Measurements from ENCODE around the gene SECISBP2. TPM values are rescaled to one million over a fixed set of nuclear protein-coding genes. Genes with fewer than 3 reads are reported as not detected.
"Not testable (repeated sequence)": the region's sequence is repeated elsewhere in the genome, so short reads cannot be mapped to it uniquely, and the experiment has no call there.

The SECISBP2 gene
- total RNA-seq = 21.2 TPM
- long read RNA-seq, partial matches to known transcripts = 17 of 29 reads
- long read RNA-seq, other reads (novel, unspliced or antisense) = 8 of 29 reads

GRCh38 chr9:89318123-89319014, at the start of gene SECISBP2:
SECISBP2 (plus strand) TSS chr9:89318500; CDS start chr9:89318577, 77 bp downstream.
- DNase-seq (ENCODE audit: low spot score) = peak; percentile 97
- intact Hi-C loops (cut with DNase I) = loop anchor here (2.0 kb wide), 1 partner anchor 230 kb away; no protein-coding TSS in a partner anchor

- intact Hi-C loops (cut with DNase I) = no loop called here
- no peak for DNase-seq (ENCODE audit: low spot score)
Observed at GRCh38 chr9:89273528-89274279, 44.6 kb upstream of the SECISBP2 start.

GRCh38 chr9:89274838-89275237, 43.5 kb upstream of the SECISBP2 start:
- no peak for DNase-seq (ENCODE audit: low spot score)
- intact Hi-C loops (cut with DNase I) = no loop called here

GRCh38 chr9:89276040-89276439, 42.3 kb upstream of the SECISBP2 start:
- intact Hi-C loops (cut with DNase I); DNase-seq (ENCODE audit: low spot score): not testable (repeated sequence)

- DNase-seq (ENCODE audit: low spot score) = no peak
- intact Hi-C loops (cut with DNase I) = no loop called here
Observed at GRCh38 chr9:89277043-89277442, 41.3 kb upstream of the SECISBP2 start.

- intact Hi-C loops (cut with DNase I) = no loop called here
- no peak for DNase-seq (ENCODE audit: low spot score)
Observed at GRCh38 chr9:89277454-89277853, 40.8 kb upstream of the SECISBP2 start.

GRCh38 chr9:89278551-89278950, 39.7 kb upstream of the SECISBP2 start:
- no peak for DNase-seq (ENCODE audit: low spot score)
- intact Hi-C loops (cut with DNase I) = no loop called here

GRCh38 chr9:89278997-89279739, 39.1 kb upstream of the SECISBP2 start:
- no peak for DNase-seq (ENCODE audit: low spot score)
- intact Hi-C loops (cut with DNase I) = no loop called here

- intact Hi-C loops (cut with DNase I) = loop anchor here (5.0 kb wide), 1 partner anchor 689 kb away; no protein-coding TSS in a partner anchor
- DNase-seq (ENCODE audit: low spot score) = no peak
Observed at GRCh38 chr9:89281106-89281505, 37.2 kb upstream of the SECISBP2 start.

- not testable (repeated sequence) for DNase-seq (ENCODE audit: low spot score)
- intact Hi-C loops (cut with DNase I) = loop anchor here (5.0 kb wide), 1 partner anchor 690 kb away; no protein-coding TSS in a partner anchor
Observed at GRCh38 chr9:89282248-89282968, 35.9 kb upstream of the SECISBP2 start.

- intact Hi-C loops (cut with DNase I) = loop anchor here (5.0 kb wide), 1 partner anchor 692 kb away; no protein-coding TSS in a partner anchor
- no peak for DNase-seq (ENCODE audit: low spot score)
Observed at GRCh38 chr9:89284076-89284475, 34.2 kb upstream of the SECISBP2 start.

GRCh38 chr9:89291741-89292140, 26.6 kb upstream of the SECISBP2 start:
- intact Hi-C loops (cut with DNase I) = no loop called here
- DNase-seq (ENCODE audit: low spot score) = no peak

- intact Hi-C loops (cut with DNase I) = no loop called here
Observed at GRCh38 chr9:89293014-89293413, 25.3 kb upstream of the SECISBP2 start.

GRCh38 chr9:89295400-89295799, 22.9 kb upstream of the SECISBP2 start:
- intact Hi-C loops (cut with DNase I) = no loop called here
- DNase-seq (ENCODE audit: low spot score) = no peak

More at GRCh38 chr9:89293014-89293413, 25.3 kb upstream of the SECISBP2 start:
- DNase-seq (ENCODE audit: low spot score) = no peak

GRCh38 chr9:89301996-89302395, 16.3 kb upstream of the SECISBP2 start:
- DNase-seq (ENCODE audit: low spot score); intact Hi-C loops (cut with DNase I): not testable (repeated sequence)

- DNase-seq (ENCODE audit: low spot score) = no peak
- intact Hi-C loops (cut with DNase I) = no loop called here
Observed at GRCh38 chr9:89304020-89304833, 14.1 kb upstream of the SECISBP2 start.

- intact Hi-C loops (cut with DNase I) = no loop called here
- no peak for DNase-seq (ENCODE audit: low spot score)
Observed at GRCh38 chr9:89304834-89305188, 13.5 kb upstream of the SECISBP2 start.

- intact Hi-C loops (cut with DNase I) = no loop called here
- no peak for DNase-seq (ENCODE audit: low spot score)
Observed at GRCh38 chr9:89305868-89306267, 12.4 kb upstream of the SECISBP2 start.

Measured in cardiac septum (tissue), 1 donor.